Stimulated activated CD4-positive, alpha-beta T cell treated with anti-CD3 and anti-CD28 coated beads, Interleukin-1b, Interleukin-23, amount 100 ng/mL, for 48 hours (primary cell): ENCODE results near the gene DMTF1.
"Not testable (repeated sequence)": the region's sequence is repeated elsewhere in the genome, so short reads cannot be mapped to it uniquely, and the experiment has no call there.

ENCODE experiments used
- DNase-seq: peaks from one replicate; pipeline ENCODE4 v3.0.0-alpha.2; 2020

Gene DMTF1

GRCh38 chr7:87226495-87226894 lies 74.2 kb downstream of the DMTF1 start:
- no peak for DNase-seq

GRCh38 chr7:87231258-87231657 lies 79.0 kb downstream of the DMTF1 start:
- DNase-seq: no peak

- DNase-seq: no peak
Measured at GRCh38 chr7:87231711-87232110, 79.5 kb downstream of the DMTF1 start.

GRCh38 chr7:87234949-87235348 lies 82.7 kb downstream of the DMTF1 start:
- no peak for DNase-seq

GRCh38 chr7:87238464-87239051 lies 86.3 kb downstream of the DMTF1 start:
- DNase-seq: not testable (repeated sequence)

- not testable (repeated sequence) for DNase-seq
Measured at GRCh38 chr7:87245671-87246070, 93.4 kb downstream of the DMTF1 start.
